ENCODE data around the gene ITPR1. TPM values are rescaled to one million over a fixed set of nuclear protein-coding genes. Genes with fewer than 3 reads are reported as not detected.

Gene ITPR1
- total and polyA plus RNA-seq, 4 donors = 3.7 to 39.4 (median 8.2) TPM

DNA sequence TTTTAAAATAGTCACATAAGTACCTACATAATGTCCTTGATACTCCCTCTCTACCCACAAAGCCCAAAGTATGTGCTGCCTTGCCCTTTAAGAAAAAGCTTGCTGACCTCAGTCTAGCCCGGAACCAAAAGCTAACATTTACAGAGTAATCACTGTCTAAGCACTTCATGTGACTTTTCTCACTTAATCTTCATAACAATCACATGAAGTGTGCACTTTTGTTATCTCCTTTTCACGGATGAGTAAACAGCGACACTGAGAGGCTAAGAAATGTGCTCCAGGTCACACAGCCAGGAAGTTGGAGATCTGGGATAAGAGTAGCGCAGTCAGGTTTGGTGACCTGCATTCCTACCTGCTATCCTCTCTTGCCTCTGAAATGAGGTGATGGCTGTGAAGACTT, 194.0 kb downstream of the ITPR1 start:
- DNase-seq (ENCODE audit: low spot score) = no peak
- TF ChIP-seq HNF4G (IDR thresholded peaks at IDR 0.05) = no peak
- TF ChIP-seq SP1 (IDR thresholded peaks at IDR 0.05) = no peak
- TF ChIP-seq FOXA2 (IDR thresholded peaks at IDR 0.05) = no peak
- no peak for TF ChIP-seq TAF1 (conservative IDR thresholded peaks at IDR 0.05)
- Histone ChIP-seq H3K9ac (ENCODE audit: low read depth in 1 of 2, low read length in 2 of 2) (no peak overlapping the region), H3K27me3 (ENCODE audit: control insufficient read depth in 4 of 4, insufficient read depth in 4 of 4, low read length in 3 of 4) (no peaks in the 10 kb centered on the region), H3K9me3 (ENCODE audit: control insufficient read depth in 4 of 4, low read length in 3 of 4) (peaks cover 0 to 5% (median 0%) of the 10 kb centered on the region in 4 donors), H3K36me3 (ENCODE audit: control insufficient read depth in 4 of 4, insufficient read depth in 3 of 4, low read depth in 1 of 4, low read length in 3 of 4) (peaks cover 0 to 15% (median 2%) of the 10 kb centered on the region in 4 donors), H3K4me1 (ENCODE audit: control insufficient read depth in 4 of 4, insufficient read depth in 4 of 4, low read length in 3 of 4) (no peaks in the 10 kb centered on the region), H3K27ac (ENCODE audit: low read depth in 1 of 2, low read length in 2 of 2) (no peak overlapping the region), H3K4me3 (ENCODE audit: low read depth in 1 of 3, low read length in 3 of 3) (no peak overlapping the region)
- WGBS = 55% methylated on average over 4 of the region's 4 CpGs

DNA sequence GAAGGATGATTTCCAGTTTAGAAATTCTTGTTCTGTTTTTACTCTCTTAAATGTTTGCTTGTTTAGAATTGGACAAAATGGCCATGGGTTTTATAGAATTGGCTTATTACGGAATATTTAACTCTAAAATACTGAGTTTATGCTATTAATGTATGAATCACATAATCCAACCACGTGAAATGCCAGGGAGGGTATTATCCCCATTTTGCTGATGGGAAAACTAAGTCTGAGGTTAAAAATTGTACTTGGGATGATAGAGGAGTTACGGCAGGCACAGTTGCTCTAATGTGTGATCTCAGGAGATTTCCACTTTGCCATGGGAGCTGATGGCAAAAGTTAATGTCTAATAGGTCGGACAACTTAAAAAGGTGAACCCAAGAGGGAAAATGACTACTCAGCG, 194.4 kb downstream of the ITPR1 start:
- Histone ChIP-seq H3K36me3 (ENCODE audit: control insufficient read depth in 4 of 4, insufficient read depth in 3 of 4, low read depth in 1 of 4, low read length in 3 of 4) (peaks cover 0 to 15% (median 2%) of the 10 kb centered on the region in 4 donors), H3K9me3 (ENCODE audit: control insufficient read depth in 4 of 4, low read length in 3 of 4) (peaks cover 0 to 5% (median 0%) of the 10 kb centered on the region in 4 donors), H3K9ac (ENCODE audit: low read depth in 1 of 2, low read length in 2 of 2) (no peak overlapping the region), H3K27me3 (ENCODE audit: control insufficient read depth in 4 of 4, insufficient read depth in 4 of 4, low read length in 3 of 4) (no peaks in the 10 kb centered on the region), H3K4me3 (ENCODE audit: low read depth in 1 of 3, low read length in 3 of 3) (no peak overlapping the region), H3K27ac (ENCODE audit: low read depth in 1 of 2, low read length in 2 of 2) (no peak overlapping the region), H3K4me1 (ENCODE audit: control insufficient read depth in 4 of 4, insufficient read depth in 4 of 4, low read length in 3 of 4) (no peaks in the 10 kb centered on the region)
- no peak for DNase-seq (ENCODE audit: low spot score)
- TF ChIP-seq HNF4A (conservative IDR thresholded peaks at IDR 0.05) (no peak), FOXA2 (IDR thresholded peaks at IDR 0.05) (no peak), HNF4G (IDR thresholded peaks at IDR 0.05) (no peak), FOXA1 (IDR thresholded peaks at IDR 0.05) (no peak), GABPA (IDR thresholded peaks at IDR 0.05 in 1 of 2, conservative IDR thresholded peaks at IDR 0.05 in 1 of 2) (no peak), RAD21 (IDR thresholded peaks at IDR 0.05) (no peak)
- TF ChIP-seq, protein P1, sequence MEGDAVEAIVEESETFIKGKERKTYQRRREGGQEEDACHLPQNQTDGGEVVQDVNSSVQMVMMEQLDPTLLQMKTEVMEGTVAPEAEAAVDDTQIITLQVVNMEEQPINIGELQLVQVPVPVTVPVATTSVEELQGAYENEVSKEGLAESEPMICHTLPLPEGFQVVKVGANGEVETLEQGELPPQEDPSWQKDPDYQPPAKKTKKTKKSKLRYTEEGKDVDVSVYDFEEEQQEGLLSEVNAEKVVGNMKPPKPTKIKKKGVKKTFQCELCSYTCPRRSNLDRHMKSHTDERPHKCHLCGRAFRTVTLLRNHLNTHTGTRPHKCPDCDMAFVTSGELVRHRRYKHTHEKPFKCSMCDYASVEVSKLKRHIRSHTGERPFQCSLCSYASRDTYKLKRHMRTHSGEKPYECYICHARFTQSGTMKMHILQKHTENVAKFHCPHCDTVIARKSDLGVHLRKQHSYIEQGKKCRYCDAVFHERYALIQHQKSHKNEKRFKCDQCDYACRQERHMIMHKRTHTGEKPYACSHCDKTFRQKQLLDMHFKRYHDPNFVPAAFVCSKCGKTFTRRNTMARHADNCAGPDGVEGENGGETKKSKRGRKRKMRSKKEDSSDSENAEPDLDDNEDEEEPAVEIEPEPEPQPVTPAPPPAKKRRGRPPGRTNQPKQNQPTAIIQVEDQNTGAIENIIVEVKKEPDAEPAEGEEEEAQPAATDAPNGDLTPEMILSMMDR (IDR thresholded peaks at IDR 0.05; ENCODE audit: low read depth, low read length, missing input control) = no peak
- TF ChIP-seq, protein P2, sequence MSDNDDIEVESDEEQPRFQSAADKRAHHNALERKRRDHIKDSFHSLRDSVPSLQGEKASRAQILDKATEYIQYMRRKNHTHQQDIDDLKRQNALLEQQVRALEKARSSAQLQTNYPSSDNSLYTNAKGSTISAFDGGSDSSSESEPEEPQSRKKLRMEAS (IDR thresholded peaks at IDR 0.05) = no peak
- TF ChIP-seq, protein P3, sequence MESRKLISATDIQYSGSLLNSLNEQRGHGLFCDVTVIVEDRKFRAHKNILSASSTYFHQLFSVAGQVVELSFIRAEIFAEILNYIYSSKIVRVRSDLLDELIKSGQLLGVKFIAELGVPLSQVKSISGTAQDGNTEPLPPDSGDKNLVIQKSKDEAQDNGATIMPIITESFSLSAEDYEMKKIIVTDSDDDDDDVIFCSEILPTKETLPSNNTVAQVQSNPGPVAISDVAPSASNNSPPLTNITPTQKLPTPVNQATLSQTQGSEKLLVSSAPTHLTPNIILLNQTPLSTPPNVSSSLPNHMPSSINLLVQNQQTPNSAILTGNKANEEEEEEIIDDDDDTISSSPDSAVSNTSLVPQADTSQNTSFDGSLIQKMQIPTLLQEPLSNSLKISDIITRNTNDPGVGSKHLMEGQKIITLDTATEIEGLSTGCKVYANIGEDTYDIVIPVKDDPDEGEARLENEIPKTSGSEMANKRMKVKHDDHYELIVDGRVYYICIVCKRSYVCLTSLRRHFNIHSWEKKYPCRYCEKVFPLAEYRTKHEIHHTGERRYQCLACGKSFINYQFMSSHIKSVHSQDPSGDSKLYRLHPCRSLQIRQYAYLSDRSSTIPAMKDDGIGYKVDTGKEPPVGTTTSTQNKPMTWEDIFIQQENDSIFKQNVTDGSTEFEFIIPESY (IDR thresholded peaks at IDR 0.05) = no peak
- TF ChIP-seq, protein P4, sequence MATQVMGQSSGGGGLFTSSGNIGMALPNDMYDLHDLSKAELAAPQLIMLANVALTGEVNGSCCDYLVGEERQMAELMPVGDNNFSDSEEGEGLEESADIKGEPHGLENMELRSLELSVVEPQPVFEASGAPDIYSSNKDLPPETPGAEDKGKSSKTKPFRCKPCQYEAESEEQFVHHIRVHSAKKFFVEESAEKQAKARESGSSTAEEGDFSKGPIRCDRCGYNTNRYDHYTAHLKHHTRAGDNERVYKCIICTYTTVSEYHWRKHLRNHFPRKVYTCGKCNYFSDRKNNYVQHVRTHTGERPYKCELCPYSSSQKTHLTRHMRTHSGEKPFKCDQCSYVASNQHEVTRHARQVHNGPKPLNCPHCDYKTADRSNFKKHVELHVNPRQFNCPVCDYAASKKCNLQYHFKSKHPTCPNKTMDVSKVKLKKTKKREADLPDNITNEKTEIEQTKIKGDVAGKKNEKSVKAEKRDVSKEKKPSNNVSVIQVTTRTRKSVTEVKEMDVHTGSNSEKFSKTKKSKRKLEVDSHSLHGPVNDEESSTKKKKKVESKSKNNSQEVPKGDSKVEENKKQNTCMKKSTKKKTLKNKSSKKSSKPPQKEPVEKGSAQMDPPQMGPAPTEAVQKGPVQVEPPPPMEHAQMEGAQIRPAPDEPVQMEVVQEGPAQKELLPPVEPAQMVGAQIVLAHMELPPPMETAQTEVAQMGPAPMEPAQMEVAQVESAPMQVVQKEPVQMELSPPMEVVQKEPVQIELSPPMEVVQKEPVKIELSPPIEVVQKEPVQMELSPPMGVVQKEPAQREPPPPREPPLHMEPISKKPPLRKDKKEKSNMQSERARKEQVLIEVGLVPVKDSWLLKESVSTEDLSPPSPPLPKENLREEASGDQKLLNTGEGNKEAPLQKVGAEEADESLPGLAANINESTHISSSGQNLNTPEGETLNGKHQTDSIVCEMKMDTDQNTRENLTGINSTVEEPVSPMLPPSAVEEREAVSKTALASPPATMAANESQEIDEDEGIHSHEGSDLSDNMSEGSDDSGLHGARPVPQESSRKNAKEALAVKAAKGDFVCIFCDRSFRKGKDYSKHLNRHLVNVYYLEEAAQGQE (IDR thresholded peaks at IDR 0.05) = no peak
- WGBS = 96% methylated on average over 5 of the region's 5 CpGs
